Measurements from ENCODE around the gene MAMDC4.

MAMDC4 gene

GRCh38 chr9:136890661-136891060 lies 38.5 kb downstream of the MAMDC4 start:
- no peak for DNase-seq (ENCODE audit: low read depth)
- TF ChIP-seq CTCF (conservative IDR thresholded peaks at IDR 0.05; ENCODE audit: low read length) = no peak
- no peak overlapping the region for H3K4me3 ChIP-seq (ENCODE audit: low read length)

- TF ChIP-seq CTCF (conservative IDR thresholded peaks at IDR 0.05; ENCODE audit: low read length) = no peak
- H3K4me3 ChIP-seq (ENCODE audit: low read length) = no peak overlapping the region
- DNase-seq (ENCODE audit: low read depth) = no peak
Observed at GRCh38 chr9:136896027-136896426, 43.9 kb downstream of the MAMDC4 start.

- no peak for DNase-seq (ENCODE audit: low read depth)
- H3K4me3 ChIP-seq (ENCODE audit: low read length) = no peak overlapping the region
- TF ChIP-seq CTCF (conservative IDR thresholded peaks at IDR 0.05; ENCODE audit: low read length) = no peak
Observed at GRCh38 chr9:136898483-136899100, 46.4 kb downstream of the MAMDC4 start.

GRCh38 chr9:136899196-136899595 lies 47.0 kb downstream of the MAMDC4 start:
- no peak for TF ChIP-seq CTCF (conservative IDR thresholded peaks at IDR 0.05; ENCODE audit: low read length)
- no peak overlapping the region for H3K4me3 ChIP-seq (ENCODE audit: low read length)
- no peak for DNase-seq (ENCODE audit: low read depth)

GRCh38 chr9:136900556-136900955 lies 48.4 kb downstream of the MAMDC4 start:
- no peak overlapping the region for H3K4me3 ChIP-seq (ENCODE audit: low read length)
- no peak for TF ChIP-seq CTCF (conservative IDR thresholded peaks at IDR 0.05; ENCODE audit: low read length)
- DNase-seq (ENCODE audit: low read depth) = no peak

- TF ChIP-seq CTCF (conservative IDR thresholded peaks at IDR 0.05; ENCODE audit: low read length) = no peak
- DNase-seq (ENCODE audit: low read depth) = no peak
- no peak overlapping the region for H3K4me3 ChIP-seq (ENCODE audit: low read length)
Observed at GRCh38 chr9:136900988-136901515, 48.9 kb downstream of the MAMDC4 start.

- peak overlapping the region; percentile 22; the same call in 1 of the 2 replicates for H3K4me3 ChIP-seq (ENCODE audit: low read length)
- DNase-seq (ENCODE audit: low read depth) = peak; percentile 44
- no peak for TF ChIP-seq CTCF (conservative IDR thresholded peaks at IDR 0.05; ENCODE audit: low read length)
Observed at GRCh38 chr9:136901516-136902258, 49.5 kb downstream of the MAMDC4 start.

Data from AG10803 (cell line).